Pancreas (tissue), 10 donors: ENCODE data around the gene SCGB1C2. TPM values are rescaled to one million over a fixed set of nuclear protein-coding genes. Genes with fewer than 3 reads are reported as not detected.

ENCODE experiments used
- ATAC-seq, 4 donors: fragments of 200-7000 bp; cut with Tn5 transposase; one replicate each; pipeline versions ENCODE4 v1.8.0 to v1.9.1; 2020; ENCODE audit warnings: mild to moderate bottlenecking in 4 of 4, moderate library complexity in 4 of 4
- DNase-seq, 6 donors: peaks; one replicate each; pipeline ENCODE4 v3.0.0-alpha.2; 2020
- FAIRE-seq: peaks from 2 replicates; lab custom pipeline; 2012; peaks lifted over from hg19 to GRCh38; lab: Jason Lieb, UNC
- H3K27ac ChIP-seq, 4 donors: fragments of 200-600 bp; sonication (generic); 1 replicate in 3 of 4; 2 replicates in 1 of 4; pipeline versions ENCODE4 v1.5.0 to v1.8.0; 2020
- H3K27me3 ChIP-seq, 4 donors: fragments of 200-600 bp; one replicate each; pipeline ENCODE4 v1.8.0; 2021
- H3K36me3 ChIP-seq, 3 donors: fragments of 200-600 bp; sonication (generic) in 1 of 3; one replicate each; pipeline versions ENCODE4 v1.5.0 to v1.8.0; 2020 to 2021
- H3K4me1 ChIP-seq, 3 donors: fragments of 200-600 bp; one replicate each; pipeline ENCODE4 v1.8.0; 2021
- H3K4me3 ChIP-seq, 4 donors: fragments of 200-600 bp; sonication (generic) in 2 of 4; one replicate each; pipeline versions ENCODE4 v1.5.0 to v1.8.0; 2020 to 2021
- H3K9me3 ChIP-seq, 4 donors: fragments of 200-600 bp; one replicate each; pipeline ENCODE4 v1.8.0; 2021
- WGBS, 2 donors: extraction: QIAGEN DNeasy Blood & Tissue Kit; methylation state at CpG; one replicate each; pipeline ENCODE4 v1.1.7; 2013; 5-methylcytosine and 5-hydroxymethylcytosine counted together
- intact Hi-C, 3 donors: fragments of 100-400 bp; cut with DNase I; formaldehyde crosslinking; loops; one replicate each; pipeline versions ENCODE4 v1.11.1 to v1.14.2; 2022
- polyA plus RNA-seq, 2 donors: library from polyadenylated mRNA; stranded (reverse); fragments of 200-250 nt; gene quantifications; one replicate each; pipeline ENCODE4 v1.2.3, GENCODE V29; 2013
- total RNA-seq, 6 donors: library from RNA; stranded (reverse); fragmentation: NEBNext Ultra II Directional in 4 of 6; extraction: Animal tissue kit (Norgen Biotek cat#: 25700) in 4 of 6; gene quantifications; one replicate each; pipeline versions ENCODE4 v1.2.1 to v1.2.4, GENCODE V29; 2021 to 2023
- TF ChIP-seq, protein P1 (sequence below), 4 donors: fragments of 200-600 bp; sonication (generic) in 3 of 4; IDR thresholded peaks; one replicate each; pipeline versions ENCODE4 v1.5.0 to v1.8.0; 2021; ENCODE audit warnings: antibody characterized with exemption in 4 of 4
- donor health status: healthy with polysubstance abuse.
- donor health status: DM: no; HTN: no; CAD: no; lungs with moderate emphysema.
- donor health status: DM: no; HTN: no; CAD: no.
- donor health status: control.
- donor health status: control.
- donor health status: Bipolar disorder and iron deficiency.
- donor health status: DM: yes; HTN: yes; CAD: no.
- donor health status: DM: no; HTN: no; CAD: no.
- donor health status: DM: no; HTN: no; CAD: no.
- donor health status: DM: yes; HTN: yes; CAD: no.

The SCGB1C2 gene
- total and polyA plus RNA-seq, 8 donors, result 0.38 to 0.55 (median 0.50) TPM; not detected in 5

DNA sequence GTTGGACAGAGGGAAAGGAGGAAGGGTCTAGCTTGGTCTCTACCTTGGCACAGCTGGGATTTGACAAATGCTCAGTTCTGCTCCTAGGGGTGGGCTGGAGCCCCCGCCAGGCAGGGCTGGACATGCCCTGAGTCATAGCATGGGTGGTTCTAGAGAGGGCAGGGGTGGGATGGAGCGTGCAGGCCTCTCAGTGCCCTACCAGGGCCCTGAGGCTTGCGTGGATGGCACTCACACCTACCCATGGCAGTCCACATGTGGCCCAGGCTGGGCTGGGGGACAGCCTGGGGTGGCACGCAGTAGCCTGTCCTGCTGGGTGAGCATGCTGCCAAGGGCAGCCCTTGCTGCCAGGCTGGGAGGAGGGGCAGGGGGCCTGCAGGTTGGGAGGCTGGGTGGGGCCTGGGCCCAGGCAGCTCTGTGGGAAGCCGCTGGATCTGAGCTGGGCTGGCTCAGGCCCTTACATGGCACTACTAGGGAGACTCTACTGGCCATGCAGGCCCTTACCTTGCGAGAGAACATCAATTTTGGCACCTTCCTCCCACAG is 32.8 kb downstream of the SCGB1C2 start:
- no peaks in the 10 kb centered on the region for H3K4me1 ChIP-seq
- no peak overlapping the region for H3K27ac ChIP-seq
- ATAC-seq (no peak), FAIRE-seq (no peak), DNase-seq (peak in 1 of 6 donors; percentile 65)
- H3K27me3 ChIP-seq, result no peaks in the 10 kb centered on the region
- no peaks in the 10 kb centered on the region for H3K36me3 ChIP-seq
- intact Hi-C loops, result no loop called here
- 94 to 96% methylated on average over 6 of the region's 6 CpGs for WGBS, 2 donors
- H3K4me3 ChIP-seq, result no peak overlapping the region
- TF ChIP-seq, protein P1, sequence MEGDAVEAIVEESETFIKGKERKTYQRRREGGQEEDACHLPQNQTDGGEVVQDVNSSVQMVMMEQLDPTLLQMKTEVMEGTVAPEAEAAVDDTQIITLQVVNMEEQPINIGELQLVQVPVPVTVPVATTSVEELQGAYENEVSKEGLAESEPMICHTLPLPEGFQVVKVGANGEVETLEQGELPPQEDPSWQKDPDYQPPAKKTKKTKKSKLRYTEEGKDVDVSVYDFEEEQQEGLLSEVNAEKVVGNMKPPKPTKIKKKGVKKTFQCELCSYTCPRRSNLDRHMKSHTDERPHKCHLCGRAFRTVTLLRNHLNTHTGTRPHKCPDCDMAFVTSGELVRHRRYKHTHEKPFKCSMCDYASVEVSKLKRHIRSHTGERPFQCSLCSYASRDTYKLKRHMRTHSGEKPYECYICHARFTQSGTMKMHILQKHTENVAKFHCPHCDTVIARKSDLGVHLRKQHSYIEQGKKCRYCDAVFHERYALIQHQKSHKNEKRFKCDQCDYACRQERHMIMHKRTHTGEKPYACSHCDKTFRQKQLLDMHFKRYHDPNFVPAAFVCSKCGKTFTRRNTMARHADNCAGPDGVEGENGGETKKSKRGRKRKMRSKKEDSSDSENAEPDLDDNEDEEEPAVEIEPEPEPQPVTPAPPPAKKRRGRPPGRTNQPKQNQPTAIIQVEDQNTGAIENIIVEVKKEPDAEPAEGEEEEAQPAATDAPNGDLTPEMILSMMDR (IDR thresholded peaks at IDR 0.05), result no peak
- no peaks in the 10 kb centered on the region for H3K9me3 ChIP-seq

DNA sequence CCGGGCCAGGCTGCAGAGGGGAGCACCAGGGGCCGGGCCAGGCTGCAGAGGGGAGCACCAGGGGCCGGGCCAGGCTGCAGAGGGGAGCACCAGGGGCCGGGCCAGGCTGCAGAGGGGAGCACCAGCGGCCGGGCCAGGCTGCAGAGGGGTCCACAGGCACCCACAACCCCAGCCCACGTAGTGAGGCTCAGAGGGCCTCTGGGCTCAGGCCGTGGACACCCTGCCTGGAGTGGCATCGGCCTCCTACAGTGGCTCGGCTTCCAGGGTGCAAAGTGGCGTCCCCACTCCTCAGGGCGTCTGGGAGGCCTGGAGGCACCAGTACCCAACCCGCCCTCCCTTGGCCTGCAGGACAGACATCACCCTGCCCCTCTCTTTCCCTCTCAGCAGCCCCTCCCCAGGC is 34.5 kb downstream of the SCGB1C2 start:
- Histone ChIP-seq H3K9me3 (no peaks in the 10 kb centered on the region), H3K4me1 (no peaks in the 10 kb centered on the region), H3K27me3 (no peaks in the 10 kb centered on the region), H3K4me3 (no peak overlapping the region), H3K27ac (no peak overlapping the region), H3K36me3 (no peaks in the 10 kb centered on the region)
- TF ChIP-seq, protein P1 (IDR thresholded peaks at IDR 0.05), result no peak
- FAIRE-seq (no peak), DNase-seq (no peak), ATAC-seq (no peak)
- WGBS, 2 donors, result 95% methylated on average over 12 of the region's 13 CpGs
- intact Hi-C loops, result no loop called here

DNA sequence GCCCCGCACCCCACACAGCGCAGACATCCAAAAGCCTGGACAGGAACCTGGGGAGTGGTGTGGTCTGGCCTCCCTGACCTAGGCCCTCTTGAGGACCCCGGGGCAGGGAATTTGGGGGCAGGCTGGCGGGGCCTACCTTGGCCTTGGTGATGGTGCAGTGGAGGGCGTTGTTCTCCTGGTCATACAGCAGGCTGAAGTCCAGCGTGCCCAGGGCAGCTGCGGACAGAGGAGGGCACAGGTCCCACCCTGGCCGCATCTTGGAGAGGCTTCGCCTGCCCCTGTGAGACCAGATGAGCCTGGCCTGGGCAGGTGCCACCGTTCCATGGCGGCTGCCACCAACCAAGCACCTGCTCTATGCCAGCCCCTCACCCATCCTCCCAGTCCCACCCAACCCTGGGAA is 35.0 kb downstream of the SCGB1C2 start:
- Histone ChIP-seq H3K4me1 (no peaks in the 10 kb centered on the region), H3K27ac (no peak overlapping the region), H3K9me3 (no peaks in the 10 kb centered on the region), H3K27me3 (no peaks in the 10 kb centered on the region), H3K4me3 (no peak overlapping the region), H3K36me3 (no peaks in the 10 kb centered on the region)
- FAIRE-seq (no peak), ATAC-seq (no peak), DNase-seq (no peak)
- intact Hi-C loops, result no loop called here
- 86 to 87% methylated on average over 11 of the region's 11 CpGs for WGBS, 2 donors
- TF ChIP-seq, protein P1 (IDR thresholded peaks at IDR 0.05), result no peak

DNA sequence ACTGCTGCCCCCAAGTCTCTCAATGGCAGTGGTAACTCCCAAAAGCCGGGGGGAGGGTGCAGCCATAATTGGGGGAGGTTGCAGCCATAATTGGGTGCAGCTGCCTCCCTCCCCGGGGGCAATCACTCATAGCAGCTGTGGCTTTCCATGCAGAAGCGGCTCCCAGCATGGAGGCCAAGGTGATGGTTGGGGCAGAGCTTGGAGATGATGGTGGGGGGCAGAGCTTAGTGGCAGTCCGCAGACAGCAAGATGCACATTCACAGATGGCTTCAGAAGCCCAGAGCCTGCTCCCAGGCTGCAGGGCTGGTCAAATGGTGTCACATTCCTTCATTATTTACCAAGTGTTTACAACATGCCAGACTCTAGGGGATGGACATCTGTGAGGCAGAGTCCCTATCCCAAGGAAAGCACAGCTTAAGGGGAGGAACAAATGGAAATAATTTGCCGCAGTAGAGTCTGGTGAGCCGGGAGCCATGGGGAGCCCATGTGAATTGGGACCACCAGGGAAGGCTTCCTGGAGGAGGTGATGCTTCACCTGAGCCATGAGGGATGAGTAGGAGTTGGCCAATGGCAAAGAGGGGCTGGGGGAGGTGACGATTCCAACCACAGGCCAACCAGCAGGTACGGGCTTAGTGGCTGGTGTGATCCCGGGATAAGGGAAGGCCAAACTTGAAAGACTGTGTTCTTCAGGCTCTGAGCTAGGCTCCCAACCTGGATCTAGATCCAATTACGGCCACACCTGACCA is 36.0 kb downstream of the SCGB1C2 start:
- Histone ChIP-seq H3K36me3 (no peaks in the 10 kb centered on the region), H3K27ac (no peak overlapping the region), H3K9me3 (no peaks in the 10 kb centered on the region), H3K4me1 (no peaks in the 10 kb centered on the region), H3K4me3 (no peak overlapping the region), H3K27me3 (no peaks in the 10 kb centered on the region)
- WGBS, 2 donors, result 90 to 94% methylated on average over 10 of the region's 10 CpGs
- ATAC-seq (no peak), DNase-seq (no peak), FAIRE-seq (no peak)
- intact Hi-C loops, result no loop called here
- TF ChIP-seq, protein P1 (IDR thresholded peaks at IDR 0.05), result no peak

DNA sequence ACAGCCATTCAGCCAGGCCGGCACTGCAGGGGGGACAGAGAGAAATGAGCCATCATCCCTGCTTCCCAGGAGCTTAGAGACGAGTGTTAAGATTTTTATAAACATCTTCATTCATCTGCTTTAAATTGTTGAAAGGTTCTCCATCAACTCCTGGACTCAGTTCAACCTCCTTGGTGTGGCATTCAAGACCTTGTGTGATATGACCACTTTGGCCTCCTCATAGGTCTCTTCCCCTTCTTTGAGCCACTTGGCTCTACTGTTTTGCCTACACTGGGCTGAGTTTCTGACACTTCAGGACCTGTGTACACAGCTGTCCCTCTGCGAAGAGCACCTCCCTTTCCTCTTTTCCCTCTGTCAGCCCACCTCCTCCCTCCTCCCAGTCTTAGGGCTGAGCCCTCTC is 39.8 kb downstream of the SCGB1C2 start:
- Histone ChIP-seq H3K4me1 (peaks cover 0 to 6% (median 0%) of the 10 kb centered on the region in 3 donors), H3K4me3 (no peak overlapping the region), H3K27ac (no peak overlapping the region), H3K9me3 (no peaks in the 10 kb centered on the region), H3K27me3 (no peaks in the 10 kb centered on the region), H3K36me3 (no peaks in the 10 kb centered on the region)
- TF ChIP-seq, protein P1 (IDR thresholded peaks at IDR 0.05), result no peak
- intact Hi-C loops, result no loop called here
- WGBS, 2 donors, result 90 to 91% methylated on average over 3 of the region's 3 CpGs
- ATAC-seq (no peak), DNase-seq (no peak), FAIRE-seq (no peak)
